ENCODE data around the gene IL1RAP.

DNA sequence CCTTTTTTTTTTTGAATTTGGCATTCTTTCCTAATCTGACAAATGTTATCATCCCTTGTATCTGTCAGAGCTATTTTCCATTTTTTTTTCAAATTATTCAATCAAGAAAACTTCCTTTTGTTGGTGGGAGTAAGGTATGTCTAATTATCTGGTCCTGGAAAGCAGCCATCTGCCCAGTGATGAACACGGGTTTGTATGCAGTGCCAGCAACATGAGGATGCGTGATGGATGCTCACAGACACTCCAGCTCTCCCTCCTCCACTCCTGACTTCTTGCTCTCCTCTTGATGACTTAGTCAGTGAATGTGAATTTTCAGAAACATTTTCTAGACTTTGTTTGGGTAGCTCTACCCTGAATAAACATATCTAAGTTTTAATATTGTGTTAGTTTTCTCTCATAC is 79.2 kb downstream of the IL1RAP start:
- no peak for TF ChIP-seq POLR2AphosphoS5 (IDR thresholded peaks at IDR 0.05)
- no peak for TF ChIP-seq CTCF (IDR thresholded peaks at IDR 0.05)

Data from prostate gland (tissue), 2 donors.